Measurements from ENCODE around the gene RRM1.

The RRM1 gene

DNA sequence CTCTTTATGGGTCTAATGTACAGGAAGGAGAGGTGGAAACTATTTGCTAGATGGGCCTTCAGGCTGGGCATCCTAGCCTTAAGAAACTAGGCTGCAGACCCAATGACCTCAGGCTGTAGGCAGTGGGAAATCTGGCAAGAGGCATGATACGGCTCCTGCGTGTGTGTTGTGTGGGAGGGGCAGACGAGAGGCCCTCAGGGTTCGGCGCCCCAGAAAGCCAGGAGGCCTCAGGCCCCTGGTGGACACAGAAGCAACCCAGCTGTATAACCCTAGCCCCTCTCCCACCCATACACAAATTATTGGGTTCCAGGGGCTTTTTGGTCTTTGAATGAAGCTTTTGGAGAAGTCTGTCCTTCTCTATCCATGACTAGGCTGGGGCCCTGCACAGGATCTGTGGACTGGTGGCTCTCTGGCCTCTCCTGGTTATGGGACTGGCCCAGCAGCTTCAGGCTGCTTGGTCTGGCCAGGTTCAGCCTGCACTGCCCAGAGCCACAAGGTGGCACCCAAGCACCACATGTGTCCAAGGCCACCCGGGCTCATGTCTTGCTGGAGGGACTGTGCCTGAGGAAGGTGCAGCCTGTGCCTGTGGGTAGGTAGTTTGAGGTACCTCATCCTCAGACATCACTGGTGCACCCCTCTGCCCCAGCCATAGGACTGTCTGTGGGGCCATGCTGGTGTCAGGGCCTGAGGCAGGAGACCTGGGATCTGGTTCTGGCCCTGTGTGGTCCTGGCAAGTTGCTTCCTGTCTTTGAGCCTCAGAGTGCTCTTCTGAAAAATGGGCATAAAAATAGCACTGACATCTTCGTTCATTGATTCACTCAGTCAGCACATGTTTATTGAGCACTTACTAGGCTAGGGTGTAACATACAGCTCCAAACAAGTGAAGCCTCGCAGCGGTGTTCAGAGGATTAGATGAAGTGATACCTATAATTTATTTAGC is 87.5 kb downstream of the RRM1 start:
- no peak overlapping the region for H3K4me3 ChIP-seq (ENCODE audit: low read length)
- DNase-seq (ENCODE audit: low read depth): peak; percentile 28
- TF ChIP-seq, protein P1, sequence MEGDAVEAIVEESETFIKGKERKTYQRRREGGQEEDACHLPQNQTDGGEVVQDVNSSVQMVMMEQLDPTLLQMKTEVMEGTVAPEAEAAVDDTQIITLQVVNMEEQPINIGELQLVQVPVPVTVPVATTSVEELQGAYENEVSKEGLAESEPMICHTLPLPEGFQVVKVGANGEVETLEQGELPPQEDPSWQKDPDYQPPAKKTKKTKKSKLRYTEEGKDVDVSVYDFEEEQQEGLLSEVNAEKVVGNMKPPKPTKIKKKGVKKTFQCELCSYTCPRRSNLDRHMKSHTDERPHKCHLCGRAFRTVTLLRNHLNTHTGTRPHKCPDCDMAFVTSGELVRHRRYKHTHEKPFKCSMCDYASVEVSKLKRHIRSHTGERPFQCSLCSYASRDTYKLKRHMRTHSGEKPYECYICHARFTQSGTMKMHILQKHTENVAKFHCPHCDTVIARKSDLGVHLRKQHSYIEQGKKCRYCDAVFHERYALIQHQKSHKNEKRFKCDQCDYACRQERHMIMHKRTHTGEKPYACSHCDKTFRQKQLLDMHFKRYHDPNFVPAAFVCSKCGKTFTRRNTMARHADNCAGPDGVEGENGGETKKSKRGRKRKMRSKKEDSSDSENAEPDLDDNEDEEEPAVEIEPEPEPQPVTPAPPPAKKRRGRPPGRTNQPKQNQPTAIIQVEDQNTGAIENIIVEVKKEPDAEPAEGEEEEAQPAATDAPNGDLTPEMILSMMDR (conservative IDR thresholded peaks at IDR 0.05; ENCODE audit: low read length): peak; percentile 59

DNA sequence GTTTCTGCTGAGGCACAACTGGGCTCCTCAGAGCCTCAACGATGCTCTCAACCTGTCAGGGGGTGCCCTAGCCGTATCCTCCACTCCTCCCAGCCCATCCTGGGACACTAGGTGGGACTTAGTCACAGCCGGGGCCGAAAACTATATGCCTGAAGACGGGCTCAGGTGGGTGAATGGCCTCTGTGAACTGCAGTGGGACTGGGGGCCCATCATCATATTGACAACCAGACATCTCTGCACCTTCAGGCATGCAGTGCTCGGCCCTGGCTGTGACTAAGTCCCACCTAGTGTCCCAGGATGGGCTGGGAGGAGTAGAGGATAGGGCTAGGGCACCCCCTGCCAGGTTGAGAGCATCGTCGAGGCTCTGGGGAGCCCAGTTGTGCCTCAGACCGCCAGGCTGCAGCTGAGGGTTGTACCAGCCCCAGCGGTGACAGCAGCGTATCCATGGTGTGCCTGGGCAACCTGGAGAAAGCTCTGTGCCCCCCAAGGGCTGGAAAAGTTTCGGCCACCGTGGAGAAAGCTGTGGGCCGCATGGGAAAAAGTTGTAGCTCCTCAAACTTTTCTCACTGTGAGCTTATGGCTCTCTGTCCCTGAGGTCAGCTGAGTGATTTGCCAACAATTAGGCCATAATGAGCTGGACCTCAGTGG is 88.9 kb downstream of the RRM1 start:
- TF ChIP-seq, protein P1 (conservative IDR thresholded peaks at IDR 0.05; ENCODE audit: low read length): no peak
- no peak overlapping the region for H3K4me3 ChIP-seq (ENCODE audit: low read length)

DNA sequence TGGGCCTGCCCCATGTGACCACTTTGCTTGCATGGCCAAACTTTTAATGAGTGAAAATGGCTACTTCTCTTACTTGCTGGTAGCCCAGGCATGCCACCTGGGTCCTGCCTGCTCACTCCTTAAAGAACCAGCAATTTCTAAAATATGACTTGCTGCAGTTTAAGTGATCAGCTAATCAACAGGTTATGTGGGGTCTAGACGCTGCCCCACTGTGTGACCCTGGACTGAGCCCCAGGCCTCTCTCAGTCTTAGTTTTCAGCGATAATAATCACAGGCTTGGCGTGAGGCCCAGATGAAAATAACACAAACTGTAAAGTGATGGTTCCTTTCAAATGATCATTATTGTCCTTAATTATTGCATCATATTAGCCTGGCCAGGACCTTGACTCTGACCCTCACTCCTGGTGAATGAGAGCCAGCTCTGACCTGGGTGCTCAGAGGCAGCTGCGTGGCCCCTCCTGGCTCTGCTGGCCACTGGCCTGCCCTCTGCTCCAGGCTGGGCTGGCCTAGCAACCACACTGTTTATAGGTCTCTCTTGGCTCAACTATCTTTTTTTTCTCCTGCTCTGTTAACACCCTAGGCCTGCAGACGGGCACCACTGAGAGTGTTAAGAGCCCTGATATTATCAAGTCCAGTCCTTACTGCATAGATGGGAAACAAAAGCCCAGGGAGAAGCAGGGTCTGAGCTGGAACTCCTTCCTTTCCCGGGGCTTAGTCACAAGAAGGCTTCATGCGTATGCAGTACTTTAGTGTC is 89.7 kb downstream of the RRM1 start:
- no peak for DNase-seq (ENCODE audit: low read depth)
- H3K4me3 ChIP-seq (ENCODE audit: low read length): no peak overlapping the region
- TF ChIP-seq, protein P1 (conservative IDR thresholded peaks at IDR 0.05; ENCODE audit: low read length): no peak

More for the DNA sequence above, 88.9 kb downstream of the RRM1 start:
- DNase-seq (ENCODE audit: low read depth): no peak

DNA sequence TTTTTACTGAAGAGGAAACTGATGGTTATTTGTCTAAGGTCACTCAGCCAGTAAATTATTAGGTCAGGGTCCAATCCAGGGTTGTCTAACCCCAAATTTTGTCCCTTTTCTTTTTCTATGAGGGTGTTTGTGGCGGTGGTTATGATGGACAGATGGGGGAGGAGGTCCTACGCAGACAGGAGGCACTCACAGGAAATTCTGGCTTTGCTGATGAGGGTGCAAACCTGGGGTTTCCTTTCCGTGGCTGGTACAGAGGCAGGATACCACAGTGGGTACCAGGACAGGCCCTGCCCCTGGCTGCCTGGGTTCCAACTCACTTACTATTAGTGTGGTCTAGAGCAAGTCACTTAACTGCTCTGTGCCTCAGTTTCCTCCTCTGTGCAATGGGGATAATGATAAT is 91.0 kb downstream of the RRM1 start:
- TF ChIP-seq, protein P1 (conservative IDR thresholded peaks at IDR 0.05; ENCODE audit: low read length): no peak
- H3K4me3 ChIP-seq (ENCODE audit: low read length): no peak overlapping the region
- DNase-seq (ENCODE audit: low read depth): no peak

DNA sequence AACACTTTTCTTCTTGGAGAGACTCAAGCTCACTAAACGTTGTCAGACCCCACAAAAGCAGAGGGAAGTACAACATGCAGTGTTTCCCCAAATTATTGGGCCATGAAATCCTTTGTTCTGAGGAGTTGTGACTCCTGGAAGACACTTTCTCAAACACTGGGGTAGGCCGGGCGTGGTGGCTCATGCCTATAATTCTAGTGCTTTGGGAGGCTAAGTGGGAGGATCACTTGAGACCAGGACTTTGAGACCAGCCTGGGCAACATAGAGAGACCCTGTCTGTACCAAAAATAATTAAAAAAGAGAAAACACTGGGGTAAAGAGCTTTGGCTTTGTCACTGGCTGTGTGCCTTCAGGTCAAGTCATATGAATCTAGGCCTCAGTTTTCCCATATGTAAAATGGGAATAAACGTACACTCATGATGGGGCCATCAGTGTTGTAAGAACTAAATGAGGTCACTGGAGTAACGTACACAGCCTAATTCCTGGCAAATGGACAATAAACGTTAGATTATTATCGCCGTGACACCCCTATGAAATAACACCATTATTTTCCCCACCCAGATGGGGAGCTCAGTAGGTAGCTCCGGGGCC is 92.0 kb downstream of the RRM1 start:
- peak overlapping the region; percentile 67 for H3K4me3 ChIP-seq (ENCODE audit: low read length)
- TF ChIP-seq, protein P1 (conservative IDR thresholded peaks at IDR 0.05; ENCODE audit: low read length): no peak
- DNase-seq (ENCODE audit: low read depth): no peak

DNA sequence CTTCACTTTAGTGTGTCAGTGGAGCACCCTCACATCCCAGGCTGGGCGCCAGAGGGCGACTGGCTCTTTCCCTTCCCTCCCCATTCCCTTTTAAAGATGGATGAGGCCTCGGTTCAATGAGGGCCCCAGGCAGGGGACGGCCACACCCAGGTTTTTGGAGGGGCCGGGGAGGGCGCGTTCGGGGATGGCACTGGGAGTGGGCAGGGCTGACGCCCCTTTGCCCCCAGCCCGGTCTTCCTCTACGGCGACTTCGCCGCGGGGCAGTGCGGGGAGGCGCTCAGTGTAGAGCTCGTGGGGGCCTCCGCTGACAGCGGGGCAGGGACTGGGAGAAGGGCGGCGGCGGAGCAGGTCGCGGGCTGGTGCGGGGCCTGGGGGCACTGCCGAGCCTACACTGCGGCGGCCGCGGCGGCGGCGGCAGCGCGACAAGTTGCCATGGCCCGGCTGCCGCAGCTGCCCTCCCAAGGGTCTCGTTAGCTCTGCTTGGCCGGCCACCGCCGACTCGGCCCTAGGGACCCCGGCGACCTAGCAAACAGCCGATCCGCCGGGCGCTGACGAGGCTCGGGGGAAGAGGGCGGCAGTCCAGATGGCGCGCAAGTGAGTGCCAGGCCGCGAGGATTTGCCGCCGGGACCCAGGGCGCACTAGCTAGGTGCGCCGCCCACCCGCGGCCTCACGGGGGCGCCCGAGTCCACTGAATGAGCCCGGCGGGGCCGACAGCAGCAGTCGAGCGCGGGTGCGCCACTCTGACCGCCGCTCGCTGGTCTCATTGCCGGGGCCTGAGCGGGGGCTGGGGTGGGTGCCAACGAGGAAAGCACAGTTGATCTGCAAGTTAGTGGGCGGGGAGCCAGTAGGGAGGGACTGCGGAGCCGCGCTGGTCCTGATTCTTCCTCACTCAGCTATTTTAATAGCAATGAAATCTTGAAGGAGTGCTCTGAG is 92.7 kb downstream of the RRM1 start:
- TF ChIP-seq, protein P1 (conservative IDR thresholded peaks at IDR 0.05; ENCODE audit: low read length): peak; percentile 68
- H3K4me3 ChIP-seq (ENCODE audit: low read length): peak overlapping the region; percentile 67
- DNase-seq (ENCODE audit: low read depth): peak; percentile 82
